HG03175 (cell line): ENCODE measurements around the gene CD82.

Experiments used
- ATAC-seq: cut with Tn5 transposase; IDR thresholded peaks from one replicate; pipeline ENCODE4 v1.9.1; 2021; ENCODE audit warnings: mild to moderate bottlenecking, moderate library complexity; ENCODE audit not compliant: unreplicated experiment

The CD82 gene

DNA sequence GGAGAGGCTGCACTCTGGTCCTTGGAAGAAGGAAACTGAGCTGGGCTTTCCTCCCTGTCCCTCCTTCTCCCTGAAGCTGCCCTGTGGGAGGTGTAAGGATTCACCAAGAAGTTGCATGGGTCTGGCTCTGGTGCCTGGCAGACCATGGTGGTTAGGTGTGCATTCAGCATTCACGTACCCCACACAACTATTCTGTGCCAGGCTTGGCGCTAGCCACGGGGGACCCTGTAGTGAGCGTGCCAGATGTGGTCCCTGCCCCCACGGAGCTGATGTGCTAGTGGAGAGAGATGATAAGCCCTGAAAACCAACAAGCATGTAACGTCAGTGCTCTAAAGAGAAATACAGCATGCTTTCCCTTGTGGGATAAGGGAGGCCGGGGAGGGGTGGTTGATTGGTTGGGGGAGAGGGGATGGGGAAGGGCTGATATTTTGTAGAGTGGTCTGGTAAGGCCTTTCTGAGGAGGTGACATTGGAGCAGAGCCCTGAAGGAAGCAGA, 48.9 kb downstream of the CD82 start:
- ATAC-seq: no peak

DNA sequence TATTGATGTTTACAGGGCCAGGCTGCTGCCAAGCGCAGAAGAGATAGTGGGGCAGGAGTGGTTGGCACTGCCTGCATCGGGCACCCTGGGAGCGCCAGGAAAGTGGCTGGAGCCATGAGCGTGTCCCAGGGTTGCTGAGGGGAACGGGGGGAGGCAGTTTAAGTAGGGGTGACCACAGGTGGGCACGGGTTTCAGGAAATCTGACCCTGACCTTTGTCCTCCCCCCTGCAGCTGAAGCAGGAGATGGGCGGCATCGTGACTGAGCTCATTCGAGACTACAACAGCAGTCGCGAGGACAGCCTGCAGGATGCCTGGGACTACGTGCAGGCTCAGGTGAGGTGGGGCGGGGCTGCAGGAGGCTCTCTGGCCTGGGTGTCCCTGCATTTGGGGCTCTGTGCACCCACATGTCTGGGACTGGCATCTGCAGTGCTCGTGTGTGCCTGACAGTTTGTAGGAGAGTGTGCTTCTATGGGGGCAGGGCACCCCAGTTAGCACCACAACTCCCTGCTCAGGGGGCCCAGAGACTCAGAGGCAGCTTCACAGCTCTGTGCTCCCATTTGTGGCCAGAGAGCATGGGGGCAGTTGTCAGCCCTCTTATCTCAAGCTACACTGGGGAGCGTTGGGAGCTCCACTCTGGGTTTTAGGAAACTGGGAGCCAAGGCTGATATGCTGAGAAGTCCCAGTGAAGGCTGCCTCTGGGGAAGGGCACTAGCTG, 49.7 kb downstream of the CD82 start:
- ATAC-seq: no peak

DNA sequence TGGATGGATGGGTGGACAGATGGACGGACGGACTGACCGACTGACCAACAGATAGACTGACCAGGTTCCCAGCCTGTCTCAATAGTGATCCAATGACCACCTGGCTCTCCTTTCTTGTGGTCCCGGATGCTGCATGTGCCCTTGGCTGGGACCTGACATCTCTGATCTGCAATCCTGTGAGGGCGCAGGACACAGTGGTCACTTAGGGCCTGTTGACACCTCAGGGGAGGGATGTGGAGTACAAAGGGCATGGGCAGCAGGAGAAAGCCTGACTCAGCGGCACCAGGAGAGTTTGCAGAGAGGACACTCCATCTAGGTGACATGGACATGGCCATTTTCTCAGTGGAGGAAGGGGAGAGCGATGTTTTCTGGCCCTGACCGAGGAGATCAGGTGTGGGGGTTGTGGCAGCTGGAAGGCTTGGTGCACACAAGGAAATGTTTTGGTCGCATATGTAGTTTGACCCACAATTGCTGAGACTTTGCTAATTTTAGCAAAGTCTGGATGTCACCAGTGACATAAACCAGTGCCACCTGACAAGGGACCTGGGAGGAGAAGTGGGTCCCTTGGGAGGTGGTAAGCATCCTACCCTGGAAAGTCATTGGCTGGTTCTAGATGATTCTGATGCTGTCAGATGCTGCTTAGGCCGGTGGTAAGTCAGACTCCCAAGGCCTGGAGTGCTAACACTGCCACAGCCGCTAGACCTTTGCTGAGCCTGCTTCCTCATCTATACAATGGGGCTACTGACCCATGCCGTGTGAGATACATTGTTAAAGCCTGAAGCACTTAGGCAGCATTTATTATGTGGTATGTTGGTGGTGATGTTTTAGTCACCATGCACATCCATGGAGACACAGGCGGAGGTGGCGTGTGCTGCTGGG, 50.7 kb downstream of the CD82 start:
- ATAC-seq: no peak

DNA sequence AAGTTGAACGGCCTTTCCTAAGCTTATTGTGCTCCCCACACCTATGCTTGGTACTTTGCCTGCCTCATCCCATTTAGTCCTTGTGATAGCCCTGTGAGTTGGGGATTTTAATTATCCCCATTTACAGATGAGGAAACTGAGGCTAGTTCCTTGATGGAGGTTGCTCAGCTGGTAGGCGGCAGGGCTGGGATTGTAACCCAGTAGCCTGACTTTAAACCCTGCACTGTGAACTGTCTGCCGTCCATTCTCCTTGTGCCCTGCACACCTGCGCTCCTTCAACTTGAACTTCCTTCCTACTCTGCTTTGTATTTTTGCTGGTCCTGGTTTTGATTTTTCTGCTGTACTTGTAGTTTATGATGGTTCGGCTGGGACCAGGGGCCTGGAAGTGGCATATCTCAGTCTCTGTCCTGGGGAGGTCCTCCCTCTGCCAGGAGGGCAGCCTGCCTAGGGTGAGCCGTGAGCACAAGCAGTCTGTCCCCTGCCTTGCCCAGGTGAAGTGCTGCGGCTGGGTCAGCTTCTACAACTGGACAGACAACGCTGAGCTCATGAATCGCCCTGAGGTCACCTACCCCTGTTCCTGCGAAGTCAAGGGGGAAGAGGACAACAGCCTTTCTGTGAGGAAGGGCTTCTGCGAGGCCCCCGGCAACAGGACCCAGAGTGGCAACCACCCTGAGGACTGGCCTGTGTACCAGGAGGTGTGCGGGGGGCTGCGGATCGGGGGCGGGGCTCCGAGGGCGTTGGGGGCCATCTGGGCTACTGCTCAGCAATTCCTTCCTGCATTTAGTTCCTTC, 52.4 kb downstream of the CD82 start:
- no peak for ATAC-seq

DNA sequence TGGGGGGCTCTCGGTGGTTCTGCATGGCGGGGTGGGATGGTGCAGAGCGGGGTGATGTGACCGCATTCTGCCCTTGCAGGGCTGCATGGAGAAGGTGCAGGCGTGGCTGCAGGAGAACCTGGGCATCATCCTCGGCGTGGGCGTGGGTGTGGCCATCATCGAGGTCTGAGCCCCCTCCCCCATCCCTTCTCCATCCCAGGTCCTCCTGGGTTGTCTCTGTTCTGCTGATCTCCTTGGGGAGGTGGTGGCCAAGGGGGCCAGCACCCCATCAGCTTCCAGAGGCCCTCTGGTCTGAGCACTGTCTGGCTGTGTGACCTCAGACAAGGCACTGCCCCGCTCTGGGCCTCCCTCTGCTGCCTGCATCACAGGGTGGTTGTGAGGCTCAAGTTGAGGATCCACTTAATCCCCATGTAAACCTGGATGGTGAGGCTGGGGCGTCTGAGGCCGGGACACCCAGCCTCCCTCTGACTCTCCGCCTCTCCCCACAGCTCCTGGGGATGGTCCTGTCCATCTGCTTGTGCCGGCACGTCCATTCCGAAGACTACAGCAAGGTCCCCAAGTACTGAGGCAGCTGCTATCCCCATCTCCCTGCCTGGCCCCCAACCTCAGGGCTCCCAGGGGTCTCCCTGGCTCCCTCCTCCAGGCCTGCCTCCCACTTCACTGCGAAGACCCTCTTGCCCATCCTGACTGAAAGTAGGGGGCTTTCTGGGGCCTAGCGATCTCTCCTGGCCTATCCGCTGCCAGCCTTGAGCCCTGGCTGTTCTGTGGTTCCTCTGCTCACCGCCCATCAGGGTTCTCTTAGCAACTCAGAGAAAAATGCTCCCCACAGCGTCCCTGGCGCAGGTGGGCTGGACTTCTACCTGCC, 53.3 kb downstream of the CD82 start:
- no peak for ATAC-seq

DNA sequence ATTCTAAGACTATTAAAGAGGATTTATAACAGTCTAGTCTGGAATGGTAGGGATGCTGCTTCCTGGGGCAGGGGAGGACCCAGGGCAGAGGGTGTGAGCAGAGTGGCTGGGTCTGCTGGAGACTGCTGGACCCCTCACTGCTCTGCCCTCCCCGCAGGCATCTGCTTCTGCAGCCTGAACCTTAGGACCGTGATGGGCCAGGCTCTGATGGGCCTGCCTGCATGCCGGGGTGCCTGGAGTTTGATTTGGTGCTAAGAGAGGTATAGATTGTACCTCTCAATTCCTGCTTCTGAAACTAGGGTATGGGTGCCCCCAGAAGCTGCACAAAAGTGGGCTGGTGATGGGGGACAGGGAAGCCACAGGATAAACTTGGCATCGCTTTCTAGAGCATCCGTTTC, 54.9 kb downstream of the CD82 start:
- ATAC-seq: no peak

DNA sequence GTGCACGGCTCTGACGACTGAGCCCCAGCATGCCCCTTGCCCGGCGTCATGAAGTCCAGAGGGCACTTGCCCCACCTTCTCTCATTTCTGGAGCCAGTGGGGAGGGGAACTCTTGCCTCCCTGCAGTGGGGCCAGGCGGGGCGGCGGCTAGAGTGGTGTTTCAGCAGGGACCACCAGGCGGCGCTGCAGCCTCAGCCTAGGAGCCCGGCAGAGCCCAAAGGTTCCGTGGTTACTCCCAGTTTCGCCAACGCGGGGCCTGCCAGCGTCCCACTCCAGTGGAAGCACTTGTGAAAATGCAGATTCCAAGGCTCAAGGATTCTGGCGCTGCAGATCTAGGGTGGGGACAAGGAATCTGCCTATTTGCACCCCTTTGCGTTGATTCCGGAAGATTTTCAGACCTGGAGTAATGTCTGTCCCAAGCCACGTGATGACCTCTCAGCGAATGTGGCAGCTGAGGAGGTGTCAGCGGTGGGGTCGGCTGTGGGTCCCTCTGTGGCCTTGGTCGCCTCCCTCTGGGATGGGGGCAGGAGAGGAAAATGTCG, 55.7 kb downstream of the CD82 start:
- ATAC-seq: peak; percentile 35

DNA sequence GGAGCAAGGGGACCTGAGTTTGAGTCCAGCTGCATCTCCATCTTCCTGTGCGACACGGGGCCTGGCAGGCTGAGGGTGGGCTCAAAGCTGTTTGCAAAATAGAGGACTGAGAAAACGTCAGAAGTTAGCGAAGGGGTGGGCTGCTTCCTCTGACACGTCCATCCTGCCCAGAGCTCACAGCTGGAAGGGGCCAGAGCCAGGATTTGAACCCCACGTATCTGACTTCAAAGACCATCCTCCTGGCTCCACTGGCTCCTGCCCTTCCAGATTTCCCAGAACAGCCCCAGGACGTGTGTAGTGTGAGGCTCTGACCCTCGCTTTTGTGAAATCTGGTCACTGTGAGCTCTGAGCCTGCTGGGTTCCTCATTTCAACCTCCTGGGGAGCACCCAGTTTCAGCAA, 56.3 kb downstream of the CD82 start:
- no peak for ATAC-seq

DNA sequence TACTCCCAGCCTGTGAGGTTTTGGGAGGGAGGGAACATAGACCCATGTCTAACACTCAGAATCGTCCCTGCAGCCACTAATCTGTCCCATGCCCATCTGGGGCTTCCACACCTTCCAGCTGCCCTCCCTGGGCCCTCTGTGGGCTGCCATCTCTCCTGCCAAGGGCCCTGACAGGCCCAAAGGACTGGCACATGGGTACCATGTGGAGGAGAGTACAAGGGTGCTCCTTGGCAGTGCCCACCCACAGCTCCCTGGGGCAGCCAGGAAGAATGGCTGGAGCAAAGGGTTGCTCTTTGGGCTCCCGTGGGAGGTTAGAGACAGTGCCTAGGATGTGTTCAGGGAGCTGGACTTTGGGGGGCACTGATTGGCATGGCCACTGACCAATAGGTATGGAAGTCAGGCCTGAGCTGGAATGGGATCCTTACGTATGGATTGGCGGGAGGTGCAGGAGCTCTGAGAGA, 56.8 kb downstream of the CD82 start:
- ATAC-seq: no peak

DNA sequence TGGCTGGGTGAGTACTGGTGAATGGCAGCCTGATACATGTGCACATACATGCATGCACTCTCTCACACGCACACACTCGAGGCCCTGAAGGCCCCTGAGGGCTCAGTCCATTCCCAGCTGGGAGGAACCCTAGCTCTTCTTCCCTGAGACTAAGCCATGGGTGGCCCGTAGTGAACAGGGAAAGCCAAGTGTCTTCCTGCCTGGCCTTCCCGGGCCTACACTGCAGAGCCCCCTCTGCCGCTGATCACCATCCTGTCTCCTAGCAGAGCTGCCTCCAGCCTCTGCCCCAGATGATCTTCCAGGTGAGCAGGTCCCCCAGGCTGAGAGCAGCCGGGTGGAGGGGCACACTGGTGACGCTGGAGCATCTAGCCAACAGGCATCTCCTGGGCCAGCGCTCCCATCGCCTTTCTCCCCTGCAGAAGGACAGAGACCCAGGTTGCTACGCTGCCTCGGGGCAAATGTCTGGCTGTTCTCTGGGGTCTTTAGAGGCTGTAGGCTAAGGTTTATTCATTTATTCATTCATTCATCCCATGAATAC, 57.3 kb downstream of the CD82 start:
- ATAC-seq: no peak

DNA sequence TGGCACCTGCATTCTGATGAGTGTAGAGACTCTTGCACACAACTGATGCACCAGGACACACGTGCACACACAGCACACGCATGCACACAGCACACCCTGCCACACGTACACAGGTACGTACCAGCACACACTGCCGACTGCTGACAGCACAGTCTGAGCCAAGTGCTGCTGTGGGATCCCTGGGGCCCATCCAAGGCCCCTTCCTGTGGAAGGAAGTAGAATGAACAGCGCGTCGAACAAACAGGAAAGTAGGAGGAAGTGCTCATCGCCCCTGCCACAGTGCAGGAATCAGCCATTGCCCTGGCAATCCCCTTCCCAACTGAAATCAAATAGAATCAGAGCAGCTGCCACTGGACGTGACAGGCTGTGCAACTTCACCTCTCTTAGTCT, 57.9 kb downstream of the CD82 start:
- no peak for ATAC-seq

DNA sequence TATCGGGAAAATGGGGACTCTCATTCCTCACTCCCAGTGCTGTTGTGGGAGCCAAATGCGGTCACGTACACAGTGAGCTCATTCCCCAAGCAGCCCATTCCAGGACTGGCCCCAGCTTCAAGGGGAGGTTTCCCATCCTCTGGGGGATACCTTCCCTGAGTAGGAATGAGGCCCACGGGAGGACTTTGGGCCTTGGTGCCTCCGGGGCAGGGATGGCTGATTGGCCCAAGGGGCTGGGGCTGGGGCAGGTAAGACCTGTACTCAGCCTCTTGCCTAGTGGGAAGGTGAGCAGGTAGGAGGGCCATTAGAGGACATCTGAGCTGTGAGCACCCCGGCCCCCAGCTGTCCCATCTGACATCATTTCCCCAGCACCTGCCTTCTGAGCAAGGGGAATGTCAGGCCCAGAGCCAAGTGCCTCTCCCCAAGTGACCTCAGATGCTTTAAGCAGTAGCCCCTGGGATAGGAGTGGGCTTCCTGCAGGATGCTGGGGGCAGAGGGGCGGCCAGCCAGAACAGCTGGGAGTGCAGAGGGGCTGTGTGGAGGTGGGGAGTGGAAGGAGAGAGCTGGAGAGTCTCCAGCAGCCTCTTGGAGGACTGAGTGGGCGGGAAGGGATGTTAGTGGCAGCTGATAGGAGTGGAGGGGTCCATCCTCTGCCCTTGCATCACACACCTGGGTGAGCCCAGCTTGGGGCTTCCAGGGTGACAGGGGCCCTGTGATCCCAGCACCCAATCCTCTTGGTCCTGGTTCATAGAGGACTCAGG, 58.4 kb downstream of the CD82 start:
- no peak for ATAC-seq

DNA sequence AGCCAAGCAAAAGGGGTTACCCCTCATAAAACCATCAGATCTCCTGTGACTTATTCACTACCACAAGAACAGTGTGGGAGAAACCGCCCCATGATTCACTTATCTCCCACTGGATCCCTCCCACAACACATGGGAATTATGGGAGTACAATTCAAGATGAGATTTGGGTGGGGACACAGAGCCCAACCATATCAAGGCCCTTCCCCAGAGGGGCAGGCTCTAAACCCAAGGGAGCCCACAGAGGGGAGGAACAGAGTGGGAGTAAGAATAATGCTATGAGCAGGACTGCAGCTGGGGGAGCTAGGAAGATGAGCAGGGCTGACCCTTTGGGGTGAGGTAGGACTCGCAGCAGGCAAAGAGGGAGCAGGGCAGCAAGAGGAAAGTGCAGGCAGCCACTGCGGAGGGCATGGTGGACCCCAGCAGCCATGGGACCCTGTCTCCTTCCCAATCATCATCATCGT, 59.3 kb downstream of the CD82 start:
- ATAC-seq: no peak

DNA sequence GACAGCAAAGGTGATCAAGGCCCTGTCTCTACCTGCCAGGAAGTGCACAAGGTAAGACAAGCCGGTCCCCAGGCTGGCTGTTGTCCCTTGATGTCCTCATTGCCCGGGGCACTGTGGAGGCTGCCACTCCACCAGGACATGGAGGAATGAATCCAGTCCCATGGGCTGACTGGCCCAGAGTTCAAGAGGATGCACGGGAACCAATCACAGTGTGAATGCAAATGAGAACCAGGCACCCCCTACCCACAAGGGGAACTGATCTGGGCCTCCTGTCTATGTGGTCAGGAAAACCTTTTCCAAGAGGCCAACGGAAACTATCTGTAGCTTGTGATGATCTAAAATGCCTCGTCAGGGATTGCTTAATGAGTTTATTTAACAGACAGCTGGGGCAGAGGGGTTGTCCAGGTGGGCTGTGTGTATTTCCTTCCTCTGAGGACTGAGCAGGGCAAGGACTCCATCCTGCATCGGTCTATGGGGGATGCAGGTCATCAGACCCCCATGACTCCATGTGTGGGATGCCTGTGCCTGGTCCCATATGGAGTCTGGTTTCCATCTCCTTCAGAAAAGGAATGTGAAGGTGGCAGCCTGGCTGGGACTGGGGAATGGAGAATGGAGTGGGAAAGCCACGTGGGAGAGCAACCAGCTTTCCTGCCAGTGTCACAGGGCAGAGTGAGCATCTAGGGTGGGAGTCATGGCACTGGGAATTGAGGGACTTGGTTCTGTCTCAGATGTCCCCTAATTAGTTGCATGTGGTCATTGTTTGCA, 60.5 kb downstream of the CD82 start:
- no peak for ATAC-seq

DNA sequence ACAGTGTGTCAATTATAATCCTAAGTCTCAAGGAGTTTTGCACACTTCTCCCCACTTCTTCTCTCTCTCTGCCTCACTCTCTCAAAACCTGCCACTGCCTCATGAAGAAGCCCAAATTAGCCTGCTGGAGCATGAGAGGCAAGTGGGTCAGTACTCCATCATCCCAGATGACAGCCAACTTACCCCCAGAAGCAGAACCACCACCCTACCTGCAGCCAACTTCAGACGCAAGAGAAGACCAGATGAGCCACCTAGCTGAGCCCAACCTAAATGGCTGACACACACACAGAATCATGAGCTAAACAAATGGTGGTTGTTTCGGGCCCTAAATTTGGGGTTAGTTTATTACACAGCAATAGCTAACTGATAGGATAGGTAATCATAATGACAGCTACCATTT, 61.2 kb downstream of the CD82 start:
- no peak for ATAC-seq

DNA sequence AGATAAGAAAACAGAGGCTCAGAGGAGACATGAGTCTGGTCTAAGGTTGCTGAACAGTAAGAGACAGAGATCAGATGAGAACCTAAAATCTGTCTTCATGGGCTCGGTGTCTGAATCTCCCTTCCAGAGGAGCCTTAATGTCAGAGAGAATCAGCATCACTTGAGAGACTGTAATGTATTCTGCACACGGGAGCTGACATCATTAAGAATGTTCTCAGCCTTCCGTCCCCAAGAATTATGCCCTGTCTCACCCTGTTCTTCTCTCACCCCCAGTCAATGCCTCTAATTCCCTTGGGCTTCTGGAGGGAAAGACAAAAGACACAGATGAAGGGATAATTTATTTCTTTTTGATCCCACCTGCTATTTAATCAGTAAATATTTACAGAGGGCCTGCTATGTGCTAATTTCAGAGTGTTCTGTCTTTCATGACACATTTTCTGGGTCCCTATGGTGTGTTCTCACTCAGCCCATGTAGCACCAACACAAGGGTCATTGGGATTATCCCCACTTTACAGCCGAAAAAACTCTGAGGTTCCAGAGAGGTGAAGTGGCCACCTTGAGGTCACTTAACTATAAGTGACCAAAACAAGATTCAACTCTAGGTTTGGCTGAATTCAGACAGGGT, 61.8 kb downstream of the CD82 start:
- no peak for ATAC-seq

DNA sequence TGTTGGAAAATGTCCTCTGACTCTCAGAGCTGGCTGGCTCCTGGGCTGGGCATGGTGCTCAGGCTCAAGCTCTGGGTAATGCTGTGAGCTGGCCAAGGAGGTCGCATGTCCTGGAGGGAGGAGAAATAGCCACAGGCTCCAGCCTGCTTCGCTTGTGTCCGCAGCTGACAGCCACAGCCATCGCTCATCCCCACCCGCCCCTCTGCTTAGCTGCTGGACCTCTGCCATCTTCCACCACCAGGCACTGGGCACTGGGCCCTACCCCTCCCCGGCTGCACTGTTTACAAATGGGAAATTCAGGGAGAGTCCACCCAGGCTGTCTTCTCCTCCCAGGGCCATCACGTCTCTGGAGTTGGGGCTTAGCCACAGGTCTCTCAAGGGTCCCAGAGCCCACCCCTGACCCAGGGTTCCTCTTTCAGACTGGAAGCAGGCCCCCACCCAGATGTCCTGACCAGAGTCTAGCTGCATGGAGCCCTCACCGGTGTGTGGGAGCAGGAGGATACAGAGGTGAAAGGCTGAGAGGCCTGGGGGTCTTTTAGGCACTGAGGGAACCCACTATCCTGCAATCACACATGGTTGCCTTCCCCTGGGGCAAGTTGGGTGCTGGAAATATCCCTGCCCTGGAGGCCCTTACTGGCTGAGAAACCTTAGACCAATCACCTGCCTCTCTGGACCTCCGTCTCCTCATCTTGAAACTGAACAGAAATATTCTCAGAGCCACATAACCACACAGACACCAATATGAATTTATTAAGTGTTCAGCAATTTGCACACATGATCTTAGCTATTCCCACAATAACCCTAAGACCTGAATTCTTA, 62.7 kb downstream of the CD82 start:
- ATAC-seq: peak; percentile 53
